Measurements from ENCODE around the gene PXDC1. TPM values are rescaled to one million over a fixed set of nuclear protein-coding genes. Genes with fewer than 3 reads are reported as not detected.

PXDC1 gene
- total RNA-seq, 1 experiment from 2014 or later: 6.3 TPM

- intact Hi-C loops (cut with micrococcal nuclease): no loop called here
- BruUV-seq (replicated peaks): no TSS peak
- Histone ChIP-seq H3K79me2 (ENCODE audit: insufficient read depth, low read length) (no peaks in the 10 kb centered on the region), H3K9me2 (ENCODE audit: insufficient read depth) (no peaks in the 10 kb centered on the region), H3K4me1 (ENCODE audit: control insufficient read depth in 1 of 2, insufficient read depth in 2 of 2, low read length in 2 of 2) (no peaks in the 10 kb centered on the region), H4K20me1 (ENCODE audit: insufficient read depth) (no peaks in the 10 kb centered on the region), H3K9me3 (ENCODE audit: control insufficient read depth in 1 of 2, insufficient read depth in 1 of 2, low read depth in 1 of 2, low read length in 2 of 2) (no peaks in the 10 kb centered on the region), H3K4me3 (replicated peaks in 1 of 2; ENCODE audit: low read depth in 1 of 2, low read length in 2 of 2) (no peak overlapping the region), H2AFZ (ENCODE audit: low read depth, low read length, poor library complexity, severe bottlenecking) (no peak overlapping the region), H3K4me2 (ENCODE audit: low read length) (no peak overlapping the region), H3K9ac (ENCODE audit: low read length) (no peak overlapping the region), H3K27ac (ENCODE audit: low read depth, low read length) (no peak overlapping the region), H3K27me3 (ENCODE audit: insufficient read depth, low read length) (no peaks in the 10 kb centered on the region), H3K36me3 (ENCODE audit: control insufficient read depth in 1 of 2, insufficient read depth in 2 of 2, low read length in 2 of 2) (no peaks in the 10 kb centered on the region)
- CTCF ChIA-PET: no interaction called here
- DNase-seq (ENCODE audit: low read depth, low spot score) (no peak), ATAC-seq (no peak)
- POLR2A ChIA-PET: no interaction called here
- RAD21 ChIA-PET (ENCODE audit: low non-redundant PET in 1 of 2, low total read pairs in 2 of 2, uncharacterized antibody in 2 of 2, unreplicated experiment in 2 of 2): no interaction called here
- TF ChIP-seq CTCF (IDR thresholded peaks at IDR 0.05 in 2 of 3, conservative IDR thresholded peaks at IDR 0.05 in 1 of 3; ENCODE audit: borderline replicate concordance in 1 of 3, insufficient read depth in 1 of 3, low read depth in 2 of 3, low read length in 2 of 3) (no peak), POLR2A (IDR thresholded peaks at IDR 0.05; ENCODE audit: borderline replicate concordance, extremely low read depth, insufficient read depth, insufficient read length) (no peak), EZH2 (IDR thresholded peaks at IDR 0.05) (no peak), ATF3 (IDR thresholded peaks at IDR 0.05) (no peak), POLR2AphosphoS5 (IDR thresholded peaks at IDR 0.05; ENCODE audit: low read depth, low read length) (no peak), CEBPB (IDR thresholded peaks at IDR 0.05; ENCODE audit: low read depth) (no peak)
Observed at GRCh38 chr6:3782876-3783832, 31.6 kb upstream of the PXDC1 start.

- DNase-seq (ENCODE audit: low read depth, low spot score) (no peak), ATAC-seq (no peak)
- no peak overlapping the region for H3K27ac ChIP-seq (ENCODE audit: low read depth, low read length)
- CTCF ChIA-PET: no interaction called here
- H3K27me3 ChIP-seq (ENCODE audit: insufficient read depth, low read length): no peaks in the 10 kb centered on the region
- H3K9ac ChIP-seq (ENCODE audit: low read length): no peak overlapping the region
- TF ChIP-seq CTCF (IDR thresholded peaks at IDR 0.05 in 2 of 3, conservative IDR thresholded peaks at IDR 0.05 in 1 of 3; ENCODE audit: borderline replicate concordance in 1 of 3, insufficient read depth in 1 of 3, low read depth in 2 of 3, low read length in 2 of 3) (no peak), POLR2A (IDR thresholded peaks at IDR 0.05; ENCODE audit: borderline replicate concordance, extremely low read depth, insufficient read depth, insufficient read length) (no peak), EZH2 (IDR thresholded peaks at IDR 0.05) (no peak)
- intact Hi-C loops (cut with micrococcal nuclease): no loop called here
- no peak overlapping the region for H3K4me2 ChIP-seq (ENCODE audit: low read length)
- no peak overlapping the region for H3K4me3 ChIP-seq (replicated peaks in 1 of 2; ENCODE audit: low read depth in 1 of 2, low read length in 2 of 2)
- no peaks in the 10 kb centered on the region for H3K4me1 ChIP-seq (ENCODE audit: control insufficient read depth in 1 of 2, insufficient read depth in 2 of 2, low read length in 2 of 2)
- no peaks in the 10 kb centered on the region for H3K9me2 ChIP-seq (ENCODE audit: insufficient read depth)
- H3K36me3 ChIP-seq (ENCODE audit: control insufficient read depth in 1 of 2, insufficient read depth in 2 of 2, low read length in 2 of 2): no peaks in the 10 kb centered on the region
- no peak overlapping the region for H2AFZ ChIP-seq (ENCODE audit: low read depth, low read length, poor library complexity, severe bottlenecking)
- BruUV-seq (replicated peaks): no TSS peak
- RAD21 ChIA-PET (ENCODE audit: low non-redundant PET in 1 of 2, low total read pairs in 2 of 2, uncharacterized antibody in 2 of 2, unreplicated experiment in 2 of 2): no interaction called here
- POLR2A ChIA-PET: no interaction called here
- H4K20me1 ChIP-seq (ENCODE audit: insufficient read depth): no peaks in the 10 kb centered on the region
- no peaks in the 10 kb centered on the region for H3K9me3 ChIP-seq (ENCODE audit: control insufficient read depth in 1 of 2, insufficient read depth in 1 of 2, low read depth in 1 of 2, low read length in 2 of 2)
- no peaks in the 10 kb centered on the region for H3K79me2 ChIP-seq (ENCODE audit: insufficient read depth, low read length)
Observed at GRCh38 chr6:3781504-3781903, 30.0 kb upstream of the PXDC1 start.
